ENCODE measurements around the gene SRR.

The SRR gene

GRCh38 chr17:2373179-2373578 is 69.4 kb downstream of the SRR start:
- no peak for DNase-seq
